Measurements from ENCODE around the gene DGCR8.

- TF ChIP-seq CTCF (IDR thresholded peaks at IDR 0.05; ENCODE audit: insufficient read depth, low read depth, low read length): no peak
- TF ChIP-seq EZH2 (IDR thresholded peaks at IDR 0.05; ENCODE audit: insufficient read depth, low read length): no peak
Observed at GRCh38 chr22:20083891-20084546, 4.0 kb downstream of the DGCR8 start.

All from astrocyte (in vitro differentiated cells and primary cell).